Effector memory CD8-positive, alpha-beta T cell (primary cell): ENCODE measurements around the gene PILRA.
"Not testable (repeated sequence)": the region's sequence is repeated elsewhere in the genome, so short reads cannot be mapped to it uniquely, and the experiment has no call there.

Source experiments
- ATAC-seq: fragments of 150-1000 bp; cut with Tn5 transposase; replicated peaks from 2 replicates; pipeline ENCODE4 v1.10.0; 2021; ENCODE audit warnings: mild to moderate bottlenecking, moderate library complexity
- DNase-seq, 3 experiments: peaks; one replicate each; pipeline ENCODE4 v3.0.0; 2021
- H3K27ac Mint-ChIP-seq, 2 donors: one replicate each; pipeline ENCODE4 v1.8.0; 2022; ENCODE audit warnings: mild to moderate bottlenecking in 2 of 2, mixed read lengths in 2 of 2, moderate library complexity in 2 of 2
- H3K27me3 Mint-ChIP-seq, 2 donors: one replicate each; pipeline ENCODE4 v1.8.0; 2022; ENCODE audit warnings: mixed read lengths in 2 of 2
- H3K36me3 Mint-ChIP-seq: one replicate; pipeline ENCODE4 v1.8.0; 2022; ENCODE audit warnings: mild to moderate bottlenecking, moderate library complexity, mixed read lengths; ENCODE audit not compliant: insufficient read depth
- H3K4me1 Mint-ChIP-seq, 2 donors: one replicate each; pipeline ENCODE4 v1.8.0; 2022; ENCODE audit warnings: low read depth in 2 of 2, mixed read lengths in 2 of 2
- H3K4me3 Mint-ChIP-seq, 2 donors: one replicate each; pipeline ENCODE4 v1.8.0; 2022; ENCODE audit warnings: mild to moderate bottlenecking in 2 of 2, mixed read lengths in 2 of 2, moderate library complexity in 2 of 2
- H3K9me3 Mint-ChIP-seq, 2 donors: one replicate each; pipeline ENCODE4 v1.8.0; 2022; ENCODE audit warnings: mixed read lengths in 2 of 2
- total RNA-seq, 9 experiments: gene quantifications; one replicate each; lab custom pipeline; 2026; lab: John Stamatoyannopoulos, UW

The PILRA gene
- total RNA-seq = 0.40 to 2.7 (median 0.87) reads per million in 9 experiments

DNA sequence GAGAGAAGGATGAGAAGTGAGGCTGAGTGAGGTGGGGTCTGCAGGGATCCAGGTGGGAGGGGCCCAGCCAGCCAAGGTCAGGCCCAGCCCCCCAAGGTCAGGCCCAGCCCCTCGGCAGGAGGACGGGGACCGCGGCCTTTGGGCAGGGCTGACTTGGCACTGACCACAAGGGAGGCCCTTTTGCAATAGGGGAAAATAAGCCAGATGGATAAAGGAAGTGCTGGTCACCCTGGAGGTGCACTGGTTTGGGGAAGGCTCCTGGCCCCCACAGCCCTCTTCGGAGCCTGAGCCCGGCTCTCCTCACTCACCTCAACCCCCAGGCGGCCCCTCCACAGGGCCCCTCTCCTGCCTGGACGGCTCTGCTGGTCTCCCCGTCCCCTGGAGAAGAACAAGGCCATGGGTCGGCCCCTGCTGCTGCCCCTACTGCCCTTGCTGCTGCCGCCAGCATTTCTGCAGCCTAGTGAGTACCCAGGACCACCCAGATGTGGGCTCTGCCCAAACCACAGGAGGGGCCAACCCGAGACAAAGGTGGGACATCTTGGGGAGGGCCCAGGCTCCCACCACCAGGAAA lies at the start of gene PILRA:
Gene PILRA, plus strand, starts transcription at position 227 of the 571 bp plus-strand sequence. Its CDS starts 170 bp downstream, at position 397.
- H3K4me3 Mint-ChIP-seq = peak within 1 kb of the TSS; percentile 45 to 49
- peaks cover 16% of the 10 kb centered on the region for H3K36me3 Mint-ChIP-seq
- H3K27ac Mint-ChIP-seq = peak within 1 kb of the TSS; percentile 80 to 87
- DNase-seq (no peak), ATAC-seq (no peak)
- no peaks in the 10 kb centered on the region for H3K9me3 Mint-ChIP-seq
- no peaks in the 10 kb centered on the region for H3K27me3 Mint-ChIP-seq
- peaks cover 22 to 28% of the 10 kb centered on the region in 2 donors for H3K4me1 Mint-ChIP-seq

DNA sequence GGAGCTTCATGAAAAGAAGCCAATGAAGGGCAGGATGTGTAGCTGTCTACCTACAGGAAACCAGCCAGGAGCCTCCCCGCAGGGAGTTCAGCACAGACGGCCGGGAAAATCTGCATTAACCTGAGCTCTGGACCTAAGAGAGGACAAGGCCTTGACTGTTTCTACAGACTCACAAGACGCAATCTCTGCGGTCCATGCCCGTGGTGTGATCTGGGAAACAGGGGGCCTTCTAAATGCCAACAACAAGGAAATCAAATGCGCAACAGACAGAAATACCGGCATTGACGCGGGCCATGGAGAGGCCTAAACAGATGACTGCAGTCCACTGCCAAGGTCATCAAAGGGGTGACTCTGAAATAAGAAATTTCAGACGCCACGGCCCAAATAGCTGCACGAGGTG lies 49.1 kb upstream of the PILRA start:
- H3K9me3 Mint-ChIP-seq = not testable (repeated sequence)

DNA sequence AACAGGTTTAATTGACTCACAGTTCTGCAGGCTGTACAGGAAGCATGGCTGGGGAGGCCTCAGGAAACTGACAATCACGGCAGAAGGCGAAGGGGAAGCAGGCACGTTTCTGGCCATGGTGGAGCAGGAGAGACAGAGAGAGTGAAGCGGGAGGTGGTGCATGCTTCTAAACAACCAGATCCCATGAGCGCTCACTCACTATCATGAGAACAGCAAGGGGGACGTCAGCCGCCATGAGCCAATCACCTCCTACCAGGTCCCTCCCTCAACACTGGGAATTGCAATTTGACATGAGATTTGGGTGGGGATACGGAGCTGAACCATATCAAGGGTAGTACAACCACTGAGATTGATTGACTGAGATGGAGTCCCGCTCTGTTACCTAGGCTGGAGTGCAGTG lies 47.6 kb upstream of the PILRA start:
- not testable (repeated sequence) for H3K4me1 Mint-ChIP-seq, H3K27me3 Mint-ChIP-seq, H3K9me3 Mint-ChIP-seq, ATAC-seq, H3K4me3 Mint-ChIP-seq, DNase-seq
- Mint-ChIP-seq H3K27ac (peak overlapping the region in 1 of 2 donors; percentile 79), H3K36me3 (peaks cover 63% of the 10 kb centered on the region)

More for the DNA sequence above, 49.1 kb upstream of the PILRA start:
- H3K4me3 Mint-ChIP-seq, H3K27me3 Mint-ChIP-seq, ATAC-seq, DNase-seq, H3K4me1 Mint-ChIP-seq: not testable (repeated sequence)
- peaks cover 55% of the 10 kb centered on the region for H3K36me3 Mint-ChIP-seq
- H3K27ac Mint-ChIP-seq = peak overlapping the region in 1 of 2 donors; percentile 79

DNA sequence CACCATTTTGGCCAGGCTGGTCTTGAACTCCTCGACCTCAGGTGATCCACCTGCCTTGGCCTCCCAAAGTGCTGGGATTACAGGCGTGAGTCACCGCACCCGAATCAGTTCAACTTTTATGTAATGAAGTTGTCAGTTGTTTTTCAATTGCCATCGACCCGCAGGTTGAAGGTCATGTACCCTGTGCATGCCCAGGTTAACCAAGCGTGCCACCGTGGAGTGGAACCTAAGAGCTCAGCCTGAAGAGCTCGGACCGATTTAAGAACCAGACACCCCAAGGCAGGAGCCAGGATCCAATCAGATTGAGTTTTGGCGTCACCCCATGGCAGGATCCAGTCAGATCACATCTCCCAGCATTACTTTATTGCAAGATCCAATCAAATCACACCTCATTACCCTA lies 46.4 kb upstream of the PILRA start:
- H3K9me3 Mint-ChIP-seq, H3K27me3 Mint-ChIP-seq, H3K4me3 Mint-ChIP-seq, ATAC-seq, H3K27ac Mint-ChIP-seq, H3K4me1 Mint-ChIP-seq, DNase-seq: not testable (repeated sequence)
- H3K36me3 Mint-ChIP-seq = peaks cover 71% of the 10 kb centered on the region

DNA sequence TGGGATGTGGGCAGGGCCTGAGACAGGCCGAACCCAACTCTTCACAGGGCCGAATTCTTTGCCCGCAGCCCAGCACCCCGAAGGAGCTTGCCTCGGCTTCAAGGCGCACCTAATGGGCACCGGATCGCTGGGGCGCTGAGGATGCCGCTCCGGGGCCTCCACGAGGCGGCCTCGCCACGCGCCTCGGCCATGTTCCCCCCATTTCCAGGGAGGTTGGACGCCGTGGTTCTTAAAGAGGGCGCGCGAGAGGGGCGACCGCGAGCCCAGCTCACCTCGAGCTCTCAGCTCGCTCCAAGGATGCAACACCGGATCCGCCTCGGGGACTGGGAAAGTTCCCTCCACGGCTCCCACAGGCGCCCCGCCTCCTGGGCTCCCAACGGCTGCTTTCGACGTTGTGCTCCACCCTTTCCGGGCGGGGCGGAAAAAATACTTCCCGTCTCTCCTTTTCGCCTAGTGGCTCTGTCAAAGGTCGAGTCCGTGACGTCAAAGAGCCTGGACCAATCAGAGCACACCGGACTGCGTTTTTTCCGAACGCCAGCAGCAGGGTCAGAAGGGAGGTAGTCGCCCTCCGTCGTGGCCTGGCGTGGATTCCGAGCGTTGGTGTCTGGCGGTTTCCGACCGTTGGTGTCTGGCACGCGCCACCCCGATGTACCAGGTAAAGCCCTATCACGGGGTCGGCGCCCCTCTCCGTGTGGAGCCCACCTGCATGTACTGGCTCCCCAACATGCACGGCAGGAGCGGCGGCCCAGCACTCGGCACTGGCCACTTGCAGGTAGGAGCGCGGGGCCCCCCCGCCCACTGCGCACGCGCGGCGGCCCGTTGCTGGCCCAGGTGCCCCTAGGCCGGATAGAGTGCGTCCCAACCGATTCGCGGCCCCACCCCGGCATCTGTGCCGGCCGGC lies 37.5 kb upstream of the PILRA start:
- Mint-ChIP-seq H3K36me3 (peaks cover 51% of the 10 kb centered on the region), H3K27ac (peak overlapping the region; percentile 94 to 98), H3K4me3 (peak overlapping the region; percentile 91 to 94), H3K4me1 (peaks cover 9 to 14% of the 10 kb centered on the region in 2 donors)
- H3K9me3 Mint-ChIP-seq, H3K27me3 Mint-ChIP-seq: not testable (repeated sequence)
- peak; percentile 75 to 82 (median 78) for DNase-seq
- ATAC-seq = peak; percentile 89

DNA sequence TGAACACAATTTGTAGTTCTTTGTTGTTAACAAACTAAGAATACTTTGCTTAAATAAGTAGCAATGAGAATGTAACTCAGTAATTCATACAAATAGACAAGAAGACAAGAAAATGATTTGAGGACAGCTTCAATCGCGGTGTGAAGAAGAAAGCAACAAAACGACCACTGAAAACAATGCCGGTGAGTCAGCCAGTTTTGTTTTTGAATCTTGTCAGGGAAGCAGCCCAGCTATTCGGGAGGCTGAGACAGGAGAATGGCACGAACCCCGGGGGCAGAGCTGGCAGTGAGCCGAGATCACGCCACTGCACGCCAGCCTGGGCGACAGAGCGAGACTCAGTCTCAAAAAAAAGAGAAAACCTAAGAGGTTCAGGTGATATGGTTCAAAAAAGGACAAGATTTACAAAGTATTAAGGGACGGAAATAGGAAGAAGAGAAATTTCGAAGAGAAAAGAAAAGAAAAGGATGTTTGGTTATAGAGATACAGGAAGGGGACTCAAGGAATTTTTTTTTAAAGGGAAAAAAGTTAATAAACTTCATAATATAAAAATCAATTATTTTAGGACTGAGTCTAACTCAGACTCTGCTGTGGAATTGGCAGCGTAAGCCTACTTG lies 35.1 kb upstream of the PILRA start:
- H3K4me1 Mint-ChIP-seq = peaks cover 14 to 21% of the 10 kb centered on the region in 2 donors
- not testable (repeated sequence) for H3K4me3 Mint-ChIP-seq, H3K27me3 Mint-ChIP-seq, ATAC-seq, H3K9me3 Mint-ChIP-seq, DNase-seq, H3K27ac Mint-ChIP-seq
- peaks cover 57% of the 10 kb centered on the region for H3K36me3 Mint-ChIP-seq

DNA sequence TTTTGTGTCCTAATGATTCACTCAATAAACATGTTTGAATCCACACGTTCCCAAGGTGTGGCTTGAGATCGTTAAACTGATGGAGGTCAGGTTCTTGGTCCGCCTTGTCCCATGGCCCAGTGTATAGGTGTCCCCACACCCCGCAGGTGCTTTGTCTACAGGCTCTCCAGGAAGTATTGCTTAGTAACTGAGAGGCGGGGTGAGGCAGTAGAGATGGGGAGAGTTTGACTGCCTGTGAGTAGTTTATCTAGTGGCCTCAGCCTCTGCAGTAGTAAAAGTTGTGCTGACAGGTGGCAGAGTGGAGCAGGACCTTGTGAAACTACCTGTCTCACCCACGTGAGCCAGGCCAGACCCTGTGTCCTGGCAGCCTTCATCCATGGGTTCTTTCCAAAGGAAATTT lies 32.0 kb upstream of the PILRA start:
- H3K4me3 Mint-ChIP-seq, H3K27ac Mint-ChIP-seq, ATAC-seq, DNase-seq, H3K9me3 Mint-ChIP-seq, H3K27me3 Mint-ChIP-seq: not testable (repeated sequence)
- peaks cover 71% of the 10 kb centered on the region for H3K36me3 Mint-ChIP-seq
- peaks cover 15 to 26% of the 10 kb centered on the region in 2 donors for H3K4me1 Mint-ChIP-seq

DNA sequence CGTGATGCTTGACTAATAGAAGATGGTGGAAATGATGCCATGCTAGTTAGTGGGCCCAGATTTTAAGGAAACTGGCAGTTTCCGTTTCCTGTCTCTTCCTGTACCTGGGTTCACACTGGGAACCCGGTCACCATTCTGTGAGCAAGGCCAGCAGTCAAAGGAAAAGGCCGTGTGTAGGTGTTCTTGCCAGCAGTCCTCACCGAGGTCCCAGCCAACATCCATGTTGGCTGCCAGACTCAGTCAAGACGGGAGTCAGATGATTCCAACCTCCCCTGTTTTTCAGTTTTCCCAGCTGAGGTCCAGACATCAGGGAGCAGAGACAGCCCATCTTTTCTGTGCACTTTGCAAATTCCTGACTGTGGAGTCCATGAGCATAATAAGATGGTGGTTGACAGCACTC lies 30.5 kb upstream of the PILRA start:
- no peaks in the 10 kb centered on the region for H3K9me3 Mint-ChIP-seq
- ATAC-seq = no peak
- H3K27ac Mint-ChIP-seq = peak overlapping the region in 1 of 2 donors; percentile 90
- no peaks in the 10 kb centered on the region for H3K27me3 Mint-ChIP-seq
- peaks cover 12 to 23% of the 10 kb centered on the region in 2 donors for H3K4me1 Mint-ChIP-seq
- DNase-seq = no peak
- peaks cover 73% of the 10 kb centered on the region for H3K36me3 Mint-ChIP-seq
- H3K4me3 Mint-ChIP-seq = no peak overlapping the region

DNA sequence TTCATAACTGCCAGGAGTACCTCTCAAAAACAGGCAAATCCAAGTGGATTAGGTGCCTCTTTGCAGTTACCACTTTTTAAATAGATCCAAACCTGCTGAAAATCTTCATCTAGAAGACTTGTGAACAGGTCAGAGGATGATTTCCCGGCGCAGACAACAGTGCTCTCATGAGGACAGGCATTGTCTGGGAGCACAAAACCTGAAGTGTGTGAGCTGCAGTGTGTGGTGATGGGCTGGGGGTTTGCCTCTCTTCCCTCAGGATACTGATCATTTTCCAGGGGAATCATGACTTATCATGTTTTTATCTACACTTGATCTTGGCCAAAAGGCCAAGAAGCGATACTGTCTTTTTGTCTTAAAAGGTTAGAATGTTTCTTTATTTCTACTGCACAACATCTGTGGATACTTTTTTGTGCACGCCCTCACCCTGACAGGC lies 29.1 kb upstream of the PILRA start:
- H3K36me3 Mint-ChIP-seq = peaks cover 72% of the 10 kb centered on the region
- peaks cover 12 to 18% of the 10 kb centered on the region in 2 donors for H3K4me1 Mint-ChIP-seq
- peak overlapping the region; percentile 69 to 75 for H3K4me3 Mint-ChIP-seq
- H3K9me3 Mint-ChIP-seq, ATAC-seq, DNase-seq, H3K27me3 Mint-ChIP-seq: not testable (repeated sequence)
- peak overlapping the region; percentile 96 to 97 for H3K27ac Mint-ChIP-seq

DNA sequence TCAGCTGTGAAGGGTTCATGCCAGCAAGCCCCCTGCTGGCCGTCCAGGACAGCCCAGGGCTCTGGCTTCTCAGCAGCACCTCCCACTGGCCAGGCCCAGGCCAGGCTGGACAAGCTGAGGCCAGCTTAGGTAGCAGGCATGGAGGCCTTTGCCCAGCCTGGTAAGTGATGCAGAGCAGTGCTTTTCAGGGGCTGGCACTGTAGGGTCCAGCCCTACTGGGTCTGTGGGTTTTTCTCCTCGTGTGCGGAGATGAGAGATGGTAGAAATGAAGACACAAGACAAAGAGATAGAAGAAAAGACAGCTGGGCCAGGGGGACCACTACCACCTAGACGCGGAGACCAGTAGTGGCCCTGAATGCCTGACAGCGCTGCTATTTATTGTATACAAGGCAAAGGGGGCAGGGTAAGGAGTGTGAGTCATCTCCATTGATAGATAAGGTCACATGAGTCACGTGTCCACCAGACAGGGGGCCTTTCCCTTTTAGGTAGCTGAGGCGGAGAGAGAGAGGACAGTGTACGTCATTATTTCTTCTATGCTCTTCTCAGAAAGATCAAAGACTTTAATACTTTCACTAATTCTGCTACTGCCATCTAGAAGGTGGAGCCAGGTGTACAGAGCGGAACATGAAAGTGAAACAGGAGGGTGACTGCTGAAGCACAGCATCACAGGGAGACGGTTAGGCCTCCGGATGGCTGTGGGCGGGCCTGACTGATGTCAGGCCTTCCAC lies 28.6 kb upstream of the PILRA start:
- not testable (repeated sequence) for H3K27me3 Mint-ChIP-seq, H3K9me3 Mint-ChIP-seq
- Mint-ChIP-seq H3K36me3 (peaks cover 67% of the 10 kb centered on the region), H3K4me3 (peak overlapping the region; percentile 69 to 75), H3K27ac (peak overlapping the region; percentile 96 to 97), H3K4me1 (peaks cover 12 to 19% of the 10 kb centered on the region in 2 donors)
- DNase-seq (peak; percentile 78 to 84 (median 78)), ATAC-seq (peak; percentile 80)

DNA sequence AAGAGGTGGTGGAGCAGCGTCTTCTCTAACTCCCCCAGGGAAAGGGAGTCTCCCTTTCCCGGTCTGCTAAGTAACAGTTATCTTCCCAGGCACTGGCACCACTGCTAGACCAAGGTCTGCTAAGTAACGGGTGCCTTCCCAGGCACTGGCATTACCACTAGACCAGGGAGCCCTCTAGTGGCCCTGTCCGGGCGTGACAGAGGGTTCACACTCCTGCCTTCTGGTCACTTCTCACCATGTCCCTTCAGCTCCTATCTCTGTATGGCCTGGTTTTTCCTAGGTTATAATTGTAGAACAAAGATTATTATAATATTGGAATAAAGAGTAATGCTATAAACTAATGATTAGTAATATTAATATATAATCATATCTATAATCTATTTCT lies 28.0 kb upstream of the PILRA start:
- Mint-ChIP-seq H3K36me3 (peaks cover 65% of the 10 kb centered on the region), H3K4me3 (peak overlapping the region; percentile 69 to 75), H3K4me1 (peaks cover 12 to 22% of the 10 kb centered on the region in 2 donors), H3K27ac (peak overlapping the region; percentile 96 to 97)
- ATAC-seq (peak; percentile 57), DNase-seq (peak; percentile 55 to 65 (median 62))
- H3K9me3 Mint-ChIP-seq, H3K27me3 Mint-ChIP-seq: not testable (repeated sequence)

DNA sequence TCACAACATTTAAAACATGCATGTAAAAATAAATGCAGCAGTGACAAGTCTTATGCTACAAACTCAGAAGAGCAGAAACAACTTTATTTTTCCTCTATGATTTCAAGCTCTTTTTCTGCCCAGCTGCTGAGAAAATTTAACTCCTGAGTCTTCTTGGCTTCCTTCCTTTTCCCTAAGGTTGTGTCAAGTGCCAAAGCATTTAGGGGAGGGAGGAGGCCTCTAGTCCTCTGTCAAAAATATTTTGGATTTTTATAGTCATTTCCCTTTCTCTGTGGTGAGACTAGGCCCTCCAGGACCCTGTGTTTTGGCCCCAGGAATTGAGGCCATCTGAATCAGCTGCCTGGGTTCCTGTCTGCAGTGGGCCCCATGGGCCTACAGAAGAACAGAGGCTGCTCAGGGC lies 26.4 kb upstream of the PILRA start:
- Mint-ChIP-seq H3K27ac (no peak overlapping the region), H3K36me3 (peaks cover 64% of the 10 kb centered on the region), H3K4me3 (no peak overlapping the region), H3K4me1 (peaks cover 19 to 30% of the 10 kb centered on the region in 2 donors), H3K9me3 (no peaks in the 10 kb centered on the region), H3K27me3 (no peaks in the 10 kb centered on the region)
- no peak for DNase-seq
- no peak for ATAC-seq

DNA sequence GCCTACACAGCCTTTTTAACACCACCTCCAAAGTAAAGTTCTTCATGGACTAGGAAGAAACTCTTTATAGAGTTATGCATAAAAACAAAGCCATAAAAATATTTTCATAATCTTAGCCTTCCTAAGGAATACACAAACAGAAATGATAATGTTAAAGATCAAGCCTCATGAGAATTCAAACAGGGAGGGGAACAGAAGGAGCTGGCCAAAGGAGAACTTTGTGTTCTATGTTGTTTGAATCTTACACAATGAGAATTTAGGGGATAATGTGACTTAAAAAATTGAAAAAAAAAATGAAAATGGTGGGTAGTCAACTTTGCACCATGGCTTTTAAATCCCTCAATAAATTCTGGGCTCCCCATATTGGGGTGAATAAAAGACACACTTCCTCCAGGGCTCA lies 24.5 kb upstream of the PILRA start:
- H3K27me3 Mint-ChIP-seq = no peaks in the 10 kb centered on the region
- peak overlapping the region; percentile 16 to 49 for H3K27ac Mint-ChIP-seq
- no peak for DNase-seq
- H3K4me3 Mint-ChIP-seq = no peak overlapping the region
- ATAC-seq = no peak
- no peaks in the 10 kb centered on the region for H3K9me3 Mint-ChIP-seq
- H3K36me3 Mint-ChIP-seq = peaks cover 76% of the 10 kb centered on the region
- H3K4me1 Mint-ChIP-seq = peaks cover 31 to 36% of the 10 kb centered on the region in 2 donors
